ENCODE data around the gene MSLN. TPM values are rescaled to one million over a fixed set of nuclear protein-coding genes. Genes with fewer than 3 reads are reported as not detected.

MSLN gene
- total RNA-seq, 1 donor from 2014 or later: 0.77 TPM

DNA sequence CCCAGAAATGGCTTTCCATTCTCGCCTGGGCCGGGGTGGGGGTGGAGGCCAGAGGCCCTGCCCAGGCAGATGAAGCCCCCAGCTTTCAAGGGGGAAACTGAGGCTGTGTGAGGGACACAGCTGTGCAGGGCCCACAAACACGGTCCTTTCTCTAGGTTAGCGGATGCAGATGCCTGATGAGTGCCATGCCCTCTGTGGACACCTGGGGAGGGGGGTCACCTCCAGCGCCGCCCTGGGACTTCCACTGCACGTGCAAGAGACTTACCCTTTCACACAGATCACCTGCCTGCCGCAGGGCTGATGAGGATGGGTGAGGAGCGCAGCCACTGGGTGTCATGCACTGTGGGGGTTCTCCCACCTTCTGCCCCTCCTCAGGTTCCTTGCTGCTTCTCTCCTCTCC lies 42.1 kb upstream of the MSLN start:
- DNase-seq (ENCODE audit: extremely low spot score, unreplicated experiment): no peak
- Mint-ChIP-seq H3K4me1 (ENCODE audit: unreplicated experiment) (peaks cover 11% of the 10 kb centered on the region), H3K27me3 (peaks cover 5% of the 10 kb centered on the region), H3K36me3 (no peaks in the 10 kb centered on the region), H3K9me3 (no peaks in the 10 kb centered on the region), H3K4me3 (peak overlapping the region; percentile 84), H3K27ac (no peak overlapping the region)
- TF ChIP-seq, protein P1, sequence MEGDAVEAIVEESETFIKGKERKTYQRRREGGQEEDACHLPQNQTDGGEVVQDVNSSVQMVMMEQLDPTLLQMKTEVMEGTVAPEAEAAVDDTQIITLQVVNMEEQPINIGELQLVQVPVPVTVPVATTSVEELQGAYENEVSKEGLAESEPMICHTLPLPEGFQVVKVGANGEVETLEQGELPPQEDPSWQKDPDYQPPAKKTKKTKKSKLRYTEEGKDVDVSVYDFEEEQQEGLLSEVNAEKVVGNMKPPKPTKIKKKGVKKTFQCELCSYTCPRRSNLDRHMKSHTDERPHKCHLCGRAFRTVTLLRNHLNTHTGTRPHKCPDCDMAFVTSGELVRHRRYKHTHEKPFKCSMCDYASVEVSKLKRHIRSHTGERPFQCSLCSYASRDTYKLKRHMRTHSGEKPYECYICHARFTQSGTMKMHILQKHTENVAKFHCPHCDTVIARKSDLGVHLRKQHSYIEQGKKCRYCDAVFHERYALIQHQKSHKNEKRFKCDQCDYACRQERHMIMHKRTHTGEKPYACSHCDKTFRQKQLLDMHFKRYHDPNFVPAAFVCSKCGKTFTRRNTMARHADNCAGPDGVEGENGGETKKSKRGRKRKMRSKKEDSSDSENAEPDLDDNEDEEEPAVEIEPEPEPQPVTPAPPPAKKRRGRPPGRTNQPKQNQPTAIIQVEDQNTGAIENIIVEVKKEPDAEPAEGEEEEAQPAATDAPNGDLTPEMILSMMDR (conservative IDR thresholded peaks at IDR 0.05): no peak

GRCh38 chr16:718922-719321 lies 41.6 kb upstream of the MSLN start:
- H3K27ac Mint-ChIP-seq: peak overlapping the region; percentile 59
- H3K9me3 Mint-ChIP-seq: no peaks in the 10 kb centered on the region
- TF ChIP-seq, protein P1 (conservative IDR thresholded peaks at IDR 0.05): no peak
- H3K36me3 Mint-ChIP-seq: no peaks in the 10 kb centered on the region
- H3K4me3 Mint-ChIP-seq: peak overlapping the region; percentile 84
- peaks cover 11% of the 10 kb centered on the region for H3K4me1 Mint-ChIP-seq (ENCODE audit: unreplicated experiment)
- no peak for DNase-seq (ENCODE audit: extremely low spot score, unreplicated experiment)
- H3K27me3 Mint-ChIP-seq: peaks cover 5% of the 10 kb centered on the region

DNA sequence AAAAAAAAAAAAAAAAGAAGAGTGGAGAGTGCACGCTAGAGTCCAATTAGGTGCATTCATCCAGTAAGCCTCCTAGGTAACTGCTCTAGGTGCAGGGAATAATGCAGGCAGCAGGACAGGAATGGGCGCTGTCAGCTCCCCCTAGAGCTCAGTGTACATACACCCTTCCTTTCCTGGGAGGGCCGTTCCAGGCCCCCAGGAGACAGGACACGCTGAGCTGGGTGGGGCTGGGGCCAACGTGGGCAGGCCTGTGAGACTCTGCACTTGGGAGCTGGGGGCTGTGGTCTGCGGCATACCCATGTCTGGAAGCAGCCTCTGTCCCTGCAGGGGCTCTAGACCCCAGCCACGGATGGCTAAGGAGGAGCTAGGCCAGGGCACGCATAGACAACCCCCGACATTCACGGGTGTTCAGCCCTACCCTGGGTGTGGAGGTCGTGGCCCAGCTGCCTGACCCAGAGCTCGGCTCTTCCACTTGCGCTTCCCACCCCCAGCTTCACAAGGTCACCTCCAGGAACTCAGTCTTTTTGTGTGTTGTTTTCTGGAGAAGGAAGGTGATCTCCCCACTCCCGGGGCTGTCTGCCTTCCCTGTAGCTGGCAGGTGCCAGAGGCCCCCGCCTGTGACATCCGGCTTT lies 40.6 kb upstream of the MSLN start:
- TF ChIP-seq, protein P1 (conservative IDR thresholded peaks at IDR 0.05): peak; percentile 22
- Mint-ChIP-seq H3K27me3 (peaks cover 2% of the 10 kb centered on the region), H3K4me1 (ENCODE audit: unreplicated experiment) (peaks cover 11% of the 10 kb centered on the region), H3K36me3 (no peaks in the 10 kb centered on the region), H3K4me3 (peak overlapping the region; percentile 84), H3K9me3 (no peaks in the 10 kb centered on the region), H3K27ac (no peak overlapping the region)
- DNase-seq (ENCODE audit: extremely low spot score, unreplicated experiment): no peak

- TF ChIP-seq, protein P1 (conservative IDR thresholded peaks at IDR 0.05): no peak
- peak overlapping the region; percentile 84 for H3K4me3 Mint-ChIP-seq
- no peak overlapping the region for H3K27ac Mint-ChIP-seq
- peaks cover 2% of the 10 kb centered on the region for H3K27me3 Mint-ChIP-seq
- no peaks in the 10 kb centered on the region for H3K9me3 Mint-ChIP-seq
- DNase-seq (ENCODE audit: extremely low spot score, unreplicated experiment): no peak
- no peaks in the 10 kb centered on the region for H3K36me3 Mint-ChIP-seq
- H3K4me1 Mint-ChIP-seq (ENCODE audit: unreplicated experiment): peaks cover 11% of the 10 kb centered on the region
These were observed 40.0 kb upstream of the MSLN start for GRCh38 chr16:720447-720989.

DNA sequence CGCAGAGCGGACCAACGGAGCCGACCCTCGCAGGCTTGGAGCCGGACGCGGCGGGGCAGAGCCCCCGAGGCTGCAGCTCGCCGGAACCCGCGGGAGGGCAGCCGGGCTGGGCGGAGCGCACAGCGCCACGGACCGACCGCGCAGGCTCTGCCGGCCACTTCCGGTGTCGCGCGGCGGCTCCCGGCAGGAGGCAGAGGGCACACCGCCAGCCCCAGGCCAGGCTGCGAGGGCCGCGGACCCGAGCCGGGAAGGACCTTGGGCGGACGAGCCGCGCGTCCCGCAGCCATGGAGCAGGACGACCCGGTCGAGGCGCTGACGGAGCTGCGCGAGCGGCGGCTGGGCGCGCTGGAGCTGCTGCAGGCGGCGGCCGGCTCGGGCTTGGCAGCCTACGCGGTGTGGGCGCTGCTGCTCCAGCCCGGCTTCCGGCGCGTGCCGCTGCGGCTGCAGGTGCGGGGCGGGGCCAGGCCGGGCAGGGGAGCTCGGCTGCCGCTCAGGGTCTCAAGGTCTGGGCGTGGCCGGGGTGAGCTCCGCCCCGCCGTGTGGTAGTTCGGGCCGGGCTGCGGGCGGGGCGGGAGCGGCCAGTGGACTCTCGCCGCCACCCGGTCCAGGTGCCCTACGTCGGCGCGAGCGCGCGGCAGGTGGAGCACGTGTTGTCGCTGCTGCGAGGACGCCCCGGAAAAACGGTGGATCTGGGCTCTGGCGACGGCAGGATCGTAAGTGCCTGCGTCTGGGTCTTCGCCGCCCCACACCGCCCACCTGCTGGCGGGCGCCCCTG lies 39.4 kb upstream of the MSLN start, which contains the start of gene ANTKMT:
ANTKMT (plus strand) TSS at position 157 of the 775 bp plus-strand sequence; CDS start at position 286, 129 bp downstream.
- Mint-ChIP-seq H3K9me3 (no peaks in the 10 kb centered on the region), H3K27ac (no peak within 1 kb of the TSS), H3K36me3 (no peaks in the 10 kb centered on the region), H3K4me3 (peak within 1 kb of the TSS; percentile 84), H3K27me3 (no peaks in the 10 kb centered on the region), H3K4me1 (ENCODE audit: unreplicated experiment) (peaks cover 11% of the 10 kb centered on the region)
- TF ChIP-seq, protein P1 (conservative IDR thresholded peaks at IDR 0.05): no peak
- DNase-seq (ENCODE audit: extremely low spot score, unreplicated experiment): peak; percentile 91
